ENCODE data around the gene SPATS1.

DNA sequence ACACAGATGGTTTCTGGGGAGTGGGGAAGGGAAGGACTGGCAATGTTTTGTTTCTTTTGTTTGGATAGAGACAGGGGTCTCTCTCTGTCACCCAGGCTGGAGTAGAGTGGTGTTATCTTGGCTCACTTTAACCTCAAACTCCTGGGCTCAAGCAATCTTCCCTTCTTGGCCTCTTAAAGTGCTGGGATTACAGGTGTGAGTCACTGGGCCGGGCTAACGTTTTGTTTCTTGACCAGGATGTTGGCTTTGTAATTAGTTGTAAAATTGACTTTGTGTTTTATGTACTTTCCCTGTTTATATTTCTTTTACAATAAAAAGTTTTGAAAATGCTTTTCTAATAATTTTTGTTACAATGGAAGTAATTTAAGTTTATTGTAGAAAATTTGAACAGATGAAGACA lies 10.9 kb downstream of the SPATS1 start:
- TF ChIP-seq, protein P1, sequence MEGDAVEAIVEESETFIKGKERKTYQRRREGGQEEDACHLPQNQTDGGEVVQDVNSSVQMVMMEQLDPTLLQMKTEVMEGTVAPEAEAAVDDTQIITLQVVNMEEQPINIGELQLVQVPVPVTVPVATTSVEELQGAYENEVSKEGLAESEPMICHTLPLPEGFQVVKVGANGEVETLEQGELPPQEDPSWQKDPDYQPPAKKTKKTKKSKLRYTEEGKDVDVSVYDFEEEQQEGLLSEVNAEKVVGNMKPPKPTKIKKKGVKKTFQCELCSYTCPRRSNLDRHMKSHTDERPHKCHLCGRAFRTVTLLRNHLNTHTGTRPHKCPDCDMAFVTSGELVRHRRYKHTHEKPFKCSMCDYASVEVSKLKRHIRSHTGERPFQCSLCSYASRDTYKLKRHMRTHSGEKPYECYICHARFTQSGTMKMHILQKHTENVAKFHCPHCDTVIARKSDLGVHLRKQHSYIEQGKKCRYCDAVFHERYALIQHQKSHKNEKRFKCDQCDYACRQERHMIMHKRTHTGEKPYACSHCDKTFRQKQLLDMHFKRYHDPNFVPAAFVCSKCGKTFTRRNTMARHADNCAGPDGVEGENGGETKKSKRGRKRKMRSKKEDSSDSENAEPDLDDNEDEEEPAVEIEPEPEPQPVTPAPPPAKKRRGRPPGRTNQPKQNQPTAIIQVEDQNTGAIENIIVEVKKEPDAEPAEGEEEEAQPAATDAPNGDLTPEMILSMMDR (conservative IDR thresholded peaks at IDR 0.05; ENCODE audit: low read depth, low read length) = no peak
- TF ChIP-seq EZH2phosphoT487 (IDR thresholded peaks at IDR 0.05; ENCODE audit: borderline replicate concordance, low read length) = no peak
- TF ChIP-seq EZH2 (IDR thresholded peaks at IDR 0.05; ENCODE audit: low read length, unreplicated experiment) = no peak
